Ishikawa (cell line): ENCODE data around the gene STPG4.

Source experiments
- MAX ChIP-seq: IDR thresholded peaks from 2 replicates; pipeline ENCODE4 v1.6.1; 2012
- RAD21 ChIP-seq: IDR thresholded peaks from 2 replicates; pipeline ENCODE4 v1.6.1; 2012; ENCODE audit warnings: low read depth
- REST ChIP-seq: IDR thresholded peaks from 2 replicates; pipeline ENCODE4 v1.6.1; 2012; ENCODE audit warnings: low read depth, mild to moderate bottlenecking
- TCF12 ChIP-seq: IDR thresholded peaks from 2 replicates; pipeline ENCODE4 v1.6.1; 2012; ENCODE audit warnings: low read depth
- YY1 ChIP-seq: IDR thresholded peaks from 2 replicates; pipeline ENCODE4 v1.6.1; 2012; ENCODE audit warnings: low read depth

GRCh38 chr2:47178341-47178740, 23.2 kb upstream of the STPG4 start:
- TF ChIP-seq MAX (no peak), TCF12 (no peak), REST (no peak), YY1 (no peak), RAD21 (no peak)
